Ishikawa (cell line): ENCODE results near the gene CYTL1.

Source experiments
- CEBPB ChIP-seq: IDR thresholded peaks from 2 replicates; pipeline ENCODE4 v1.6.1; 2012
- CREB1 ChIP-seq: IDR thresholded peaks from 2 replicates; pipeline ENCODE4 v1.6.1; 2012; ENCODE audit warnings: low read depth
- EGR1 ChIP-seq: IDR thresholded peaks from 2 replicates; pipeline ENCODE4 v1.6.1; 2012
- EP300 ChIP-seq: IDR thresholded peaks from 2 replicates; pipeline ENCODE4 v1.6.1; 2012; ENCODE audit warnings: borderline replicate concordance
- FOXM1 ChIP-seq: IDR thresholded peaks from 2 replicates; pipeline ENCODE4 v1.6.1; 2012; ENCODE audit warnings: low read depth, borderline replicate concordance
- MAX ChIP-seq: IDR thresholded peaks from 2 replicates; pipeline ENCODE4 v1.6.1; 2012
- NFIC ChIP-seq: IDR thresholded peaks from 2 replicates; pipeline ENCODE4 v1.6.1; 2012
- RAD21 ChIP-seq: IDR thresholded peaks from 2 replicates; pipeline ENCODE4 v1.6.1; 2012; ENCODE audit warnings: low read depth
- REST ChIP-seq: IDR thresholded peaks from 2 replicates; pipeline ENCODE4 v1.6.1; 2012; ENCODE audit warnings: low read depth, mild to moderate bottlenecking
- TAF1 ChIP-seq: IDR thresholded peaks from 2 replicates; pipeline ENCODE4 v1.6.1; 2012; ENCODE audit warnings: low read depth, mild to moderate bottlenecking
- TCF12 ChIP-seq: IDR thresholded peaks from 2 replicates; pipeline ENCODE4 v1.6.1; 2012; ENCODE audit warnings: low read depth
- TEAD4 ChIP-seq: IDR thresholded peaks from 2 replicates; pipeline ENCODE4 v1.6.1; 2012
- USF1 ChIP-seq: IDR thresholded peaks from 2 replicates; pipeline ENCODE4 v1.6.1; 2012
- YY1 ChIP-seq: IDR thresholded peaks from 2 replicates; pipeline ENCODE4 v1.6.1; 2012; ENCODE audit warnings: low read depth
- ZBTB7A ChIP-seq: IDR thresholded peaks from 2 replicates; pipeline ENCODE4 v1.6.1; 2012; ENCODE audit warnings: low read depth

Gene CYTL1

GRCh38 chr4:5048721-5049120 is 29.5 kb upstream of the CYTL1 start:
- TF ChIP-seq REST = no peak
- no peak for TF ChIP-seq RAD21
- no peak for TF ChIP-seq CREB1
- no peak for TF ChIP-seq CEBPB
- no peak for TF ChIP-seq TAF1
- no peak for TF ChIP-seq TEAD4
- TF ChIP-seq ZBTB7A = no peak
- no peak for TF ChIP-seq FOXM1
- no peak for TF ChIP-seq USF1
- TF ChIP-seq MAX = no peak
- TF ChIP-seq EGR1 = no peak
- TF ChIP-seq NFIC = no peak
- TF ChIP-seq EP300 = no peak
- no peak for TF ChIP-seq TCF12
- no peak for TF ChIP-seq YY1

GRCh38 chr4:5045097-5045496 is 25.8 kb upstream of the CYTL1 start:
- TF ChIP-seq TAF1 (no peak), USF1 (peak; percentile 47; the same call in 1 of the 2 replicates)

GRCh38 chr4:5044341-5044740 is 25.1 kb upstream of the CYTL1 start:
- no peak for TF ChIP-seq RAD21
- no peak for TF ChIP-seq CREB1
- TF ChIP-seq USF1 = no peak
- TF ChIP-seq ZBTB7A = no peak
- TF ChIP-seq CEBPB = no peak
- TF ChIP-seq NFIC = no peak
- TF ChIP-seq MAX = no peak
- TF ChIP-seq YY1 = no peak
- no peak for TF ChIP-seq TAF1
- no peak for TF ChIP-seq EGR1

- TF ChIP-seq CREB1 = no peak
These were observed 24.3 kb upstream of the CYTL1 start for GRCh38 chr4:5043579-5043978.

GRCh38 chr4:5041699-5042098 is 22.4 kb upstream of the CYTL1 start:
- TF ChIP-seq EP300 = no peak
- no peak for TF ChIP-seq RAD21
- no peak for TF ChIP-seq CREB1
- TF ChIP-seq EGR1 = no peak
- no peak for TF ChIP-seq YY1
- TF ChIP-seq TAF1 = no peak
- no peak for TF ChIP-seq TCF12

GRCh38 chr4:5040856-5041620 is 21.8 kb upstream of the CYTL1 start:
- TF ChIP-seq EP300 (no peak), MAX (no peak)

GRCh38 chr4:5039800-5040199 is 20.5 kb upstream of the CYTL1 start:
- TF ChIP-seq ZBTB7A = no peak
- TF ChIP-seq FOXM1 = no peak
- no peak for TF ChIP-seq REST
- no peak for TF ChIP-seq TEAD4
- TF ChIP-seq CEBPB = no peak
- TF ChIP-seq CREB1 = no peak
